GM12874 (cell line): ENCODE measurements around the gene PELI2.

Experiments used
- CTCF ChIP-seq: IDR thresholded peaks from 2 replicates; pipeline ENCODE4 v1.5.1; 2011; ENCODE audit warnings: low read depth, mild to moderate bottlenecking, control low read depth, low read length, moderate library complexity; ENCODE audit not compliant: insufficient read depth

The PELI2 gene

GRCh38 chr14:56309198-56309597 is 191.0 kb downstream of the PELI2 start:
- no peak for TF ChIP-seq CTCF

GRCh38 chr14:56310643-56311042 is 192.4 kb downstream of the PELI2 start:
- TF ChIP-seq CTCF, result no peak

GRCh38 chr14:56313789-56314188 is 195.6 kb downstream of the PELI2 start:
- no peak for TF ChIP-seq CTCF

GRCh38 chr14:56318393-56319115 is 200.3 kb downstream of the PELI2 start:
- no peak for TF ChIP-seq CTCF

GRCh38 chr14:56321861-56322260 is 203.7 kb downstream of the PELI2 start:
- no peak for TF ChIP-seq CTCF

GRCh38 chr14:56322531-56322930 is 204.3 kb downstream of the PELI2 start:
- no peak for TF ChIP-seq CTCF

GRCh38 chr14:56324454-56324853 is 206.2 kb downstream of the PELI2 start:
- no peak for TF ChIP-seq CTCF
